Panc1 (cell line): ENCODE measurements around the gene PPA1. TPM values are rescaled to one million over a fixed set of nuclear protein-coding genes. Genes with fewer than 3 reads are reported as not detected.

Experiments
- ATAC-seq: fragments of 200-7000 bp; cut with Tn5 transposase; 2 replicates; pipeline ENCODE4 v1.9.1; 2020; ENCODE audit warnings: mild to moderate bottlenecking, moderate library complexity
- BruUV-seq: library from RNA; stranded (reverse); fragments of 400-500 nt; replicated peaks from 2 replicates; lab custom pipeline; 2021; lab: Mats Ljungman, UMichigan
- CTCF ChIA-PET: fragments of 300-600 bp; sonication (Branson Sonifier 250); formaldehyde crosslinking; loops from one replicate; lab custom pipeline; 2022; ENCODE audit warnings: antibody characterized with exemption; lab: Charles Lee
- POLR2A ChIA-PET: fragments of 300-600 bp; sonication (Branson Sonifier 250); formaldehyde crosslinking; loops from one replicate; lab custom pipeline; 2022; ENCODE audit warnings: antibody characterized with exemption; lab: Charles Lee
- DNase-seq: peaks from one replicate; pipeline ENCODE4 v3.0.0-alpha.2; 2010; ENCODE audit warnings: low read depth, low spot score
- H3K27ac ChIP-seq: 2 replicates; pipeline ENCODE4 v1.5.1; 2011; ENCODE audit warnings: mild to moderate bottlenecking, low read length, inconsistent platforms
- H3K27me3 ChIP-seq: fragments of 200-500 bp; sonication (Bioruptor generic); 2 replicates; pipeline ENCODE4 v1.6.0; 2014; ENCODE audit warnings: low read length, inconsistent platforms; ENCODE audit not compliant: control insufficient read depth, insufficient read depth
- H3K36me3 ChIP-seq: fragments of 200-500 bp; sonication (Bioruptor generic); 2 replicates; pipeline ENCODE4 v1.5.1; 2014; ENCODE audit warnings: inconsistent platforms, mild to moderate bottlenecking, low read length, moderate library complexity; ENCODE audit not compliant: control insufficient read depth, insufficient read depth
- H3K4me1 ChIP-seq: 2 replicates; pipeline ENCODE4 v1.5.1; 2011; ENCODE audit warnings: inconsistent platforms, mild to moderate bottlenecking, low read length, moderate library complexity; ENCODE audit not compliant: control insufficient read depth, insufficient read depth
- H3K4me3 ChIP-seq, 2 experiments: 2 replicates each; pipeline ENCODE4 v1.5.1; 2011 to 2012; ENCODE audit warnings: low read depth in 2 of 2, low read length in 2 of 2, mild to moderate bottlenecking in 2 of 2, inconsistent platforms in 1 of 2, moderate library complexity in 1 of 2
- H3K9me3 ChIP-seq: fragments of 200-500 bp; sonication (Bioruptor generic); 2 replicates; pipeline ENCODE4 v1.5.1; 2014; ENCODE audit warnings: low read depth, mild to moderate bottlenecking, inconsistent platforms, low read length, moderate library complexity; ENCODE audit not compliant: control insufficient read depth, insufficient read depth
- POLR2AphosphoS5 ChIP-seq: IDR thresholded peaks from 2 replicates; pipeline ENCODE4 v1.6.1; 2012; ENCODE audit warnings: mild to moderate bottlenecking, low read depth, low read length, moderate library complexity
- SIN3A ChIP-seq: IDR thresholded peaks from 2 replicates; pipeline ENCODE4 v1.6.1; 2012; ENCODE audit warnings: low read depth, mild to moderate bottlenecking, low read length, moderate library complexity, borderline replicate concordance; ENCODE audit not compliant: insufficient read depth
- TCF7L2 ChIP-seq: IDR thresholded peaks from 2 replicates; pipeline ENCODE4 v1.6.1; 2011; ENCODE audit warnings: mild to moderate bottlenecking, low read depth, low read length, inconsistent platforms
- in situ Hi-C: cut with HindIII; loops from 2 replicates; pipeline ENCODE4 v1.10.0; 2016; ENCODE audit warnings: low sequenced_read_pairs, low pct_unique_long_range_greater_than_20kb
- intact Hi-C: fragments of 100-400 bp; cut with micrococcal nuclease; formaldehyde crosslinking; loops from one replicate; pipeline ENCODE4 v1.10.0; 2022; ENCODE audit not compliant: unreplicated experiment
- total RNA-seq: library from RNA; stranded (reverse); gene quantifications from one replicate; pipeline ENCODE4 v1.2.1, GENCODE V29; 2021; ENCODE audit not compliant: unreplicated experiment
- TF ChIP-seq, protein P1 (sequence below): fragments of 450-650 bp; IDR thresholded peaks from 2 replicates; pipeline ENCODE4 v1.5.1; 2017; ENCODE audit warnings: mild to moderate bottlenecking
- TF ChIP-seq, protein P2 (sequence below), 2 experiments: IDR thresholded peaks; 2 replicates each; pipeline ENCODE4 v1.6.1; 2011 to 2012; ENCODE audit warnings: low read depth in 2 of 2, control low read depth in 1 of 2, low read length in 1 of 2, mild to moderate bottlenecking in 1 of 2, moderate library complexity in 1 of 2; ENCODE audit not compliant: insufficient read depth in 1 of 2

PPA1 gene
- total RNA-seq, 1 experiment from 2014 or later = 174 TPM

DNA sequence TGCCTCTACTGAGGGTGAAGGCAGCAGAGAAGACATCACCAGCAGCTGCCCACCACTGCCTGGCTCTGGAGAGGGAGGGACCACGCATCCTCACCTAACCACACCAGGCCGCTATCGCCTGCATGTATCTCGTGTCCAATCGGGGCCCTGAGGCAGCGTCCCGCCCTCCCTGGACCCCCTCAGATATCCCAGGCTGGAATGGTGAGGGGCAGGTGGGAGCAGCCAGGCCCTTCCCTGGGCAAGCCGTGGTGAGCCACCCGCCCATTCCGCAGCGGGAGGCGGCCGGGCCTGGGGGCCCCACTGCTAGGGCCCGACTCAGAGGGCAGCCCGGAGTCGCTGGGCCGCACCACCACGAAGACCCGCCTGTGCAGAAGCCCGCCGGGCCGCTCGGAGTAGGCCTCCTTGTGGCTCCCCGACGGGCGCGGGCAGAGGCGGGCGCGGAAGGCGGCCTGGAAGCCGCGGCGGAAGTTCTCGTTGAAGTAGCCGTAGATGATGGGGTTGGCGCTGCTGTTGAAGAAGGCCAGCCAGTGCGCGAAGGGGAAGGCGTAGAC lies 21.6 kb upstream of the PPA1 start:
- ATAC-seq = no peak
- BruUV-seq = no TSS peak

DNA sequence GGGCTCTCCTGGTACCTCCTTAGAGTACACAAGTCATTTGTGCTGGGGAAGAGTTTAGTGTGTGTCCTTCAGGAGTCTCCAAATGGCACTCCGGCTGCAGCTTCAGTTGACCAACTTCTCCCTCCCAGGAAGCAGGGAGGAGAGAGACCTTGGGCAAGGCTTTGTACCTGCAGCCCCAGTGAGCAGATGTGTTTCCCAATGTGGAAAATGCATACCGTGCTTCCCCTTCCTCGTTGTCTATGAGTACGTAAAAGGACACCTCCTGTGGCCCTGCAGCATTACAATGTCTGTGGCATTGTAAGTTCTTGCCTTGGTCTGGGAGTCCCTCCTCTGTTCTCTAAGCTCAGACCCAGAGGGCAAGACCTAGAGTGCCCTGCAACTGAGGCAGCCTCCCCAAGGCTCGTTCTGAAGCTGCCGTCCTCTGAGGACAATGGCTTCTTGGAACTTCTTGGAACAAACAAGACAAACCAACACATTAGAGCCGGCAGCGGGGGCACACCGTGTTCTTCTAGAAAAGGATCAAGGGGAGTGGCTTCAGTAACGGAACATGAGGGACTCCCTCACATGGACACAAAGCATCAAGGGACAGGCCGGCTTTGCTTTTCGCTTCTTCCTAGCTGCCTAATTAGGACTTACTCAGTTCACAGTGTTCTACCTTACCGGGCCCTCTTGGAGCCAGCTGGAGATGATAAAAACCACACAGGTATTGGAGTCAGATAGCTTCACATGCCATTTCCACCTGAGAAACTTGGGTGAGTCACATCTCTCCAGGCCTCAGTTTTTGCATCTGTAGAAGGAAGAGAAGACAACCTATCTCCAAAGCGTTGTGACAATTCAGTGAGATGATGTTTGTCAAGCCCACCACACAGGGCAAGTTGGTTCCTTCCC lies 20.9 kb upstream of the PPA1 start:
- H3K4me3 ChIP-seq = no peak overlapping the region
- no TSS peak for BruUV-seq
- intact Hi-C loops = no loop called here
- ATAC-seq = no peak
- DNase-seq = no peak
- no peaks in the 10 kb centered on the region for H3K9me3 ChIP-seq
- no peak for TF ChIP-seq POLR2AphosphoS5
- TF ChIP-seq, protein P1, sequence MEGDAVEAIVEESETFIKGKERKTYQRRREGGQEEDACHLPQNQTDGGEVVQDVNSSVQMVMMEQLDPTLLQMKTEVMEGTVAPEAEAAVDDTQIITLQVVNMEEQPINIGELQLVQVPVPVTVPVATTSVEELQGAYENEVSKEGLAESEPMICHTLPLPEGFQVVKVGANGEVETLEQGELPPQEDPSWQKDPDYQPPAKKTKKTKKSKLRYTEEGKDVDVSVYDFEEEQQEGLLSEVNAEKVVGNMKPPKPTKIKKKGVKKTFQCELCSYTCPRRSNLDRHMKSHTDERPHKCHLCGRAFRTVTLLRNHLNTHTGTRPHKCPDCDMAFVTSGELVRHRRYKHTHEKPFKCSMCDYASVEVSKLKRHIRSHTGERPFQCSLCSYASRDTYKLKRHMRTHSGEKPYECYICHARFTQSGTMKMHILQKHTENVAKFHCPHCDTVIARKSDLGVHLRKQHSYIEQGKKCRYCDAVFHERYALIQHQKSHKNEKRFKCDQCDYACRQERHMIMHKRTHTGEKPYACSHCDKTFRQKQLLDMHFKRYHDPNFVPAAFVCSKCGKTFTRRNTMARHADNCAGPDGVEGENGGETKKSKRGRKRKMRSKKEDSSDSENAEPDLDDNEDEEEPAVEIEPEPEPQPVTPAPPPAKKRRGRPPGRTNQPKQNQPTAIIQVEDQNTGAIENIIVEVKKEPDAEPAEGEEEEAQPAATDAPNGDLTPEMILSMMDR = no peak
- TF ChIP-seq, protein P2, sequence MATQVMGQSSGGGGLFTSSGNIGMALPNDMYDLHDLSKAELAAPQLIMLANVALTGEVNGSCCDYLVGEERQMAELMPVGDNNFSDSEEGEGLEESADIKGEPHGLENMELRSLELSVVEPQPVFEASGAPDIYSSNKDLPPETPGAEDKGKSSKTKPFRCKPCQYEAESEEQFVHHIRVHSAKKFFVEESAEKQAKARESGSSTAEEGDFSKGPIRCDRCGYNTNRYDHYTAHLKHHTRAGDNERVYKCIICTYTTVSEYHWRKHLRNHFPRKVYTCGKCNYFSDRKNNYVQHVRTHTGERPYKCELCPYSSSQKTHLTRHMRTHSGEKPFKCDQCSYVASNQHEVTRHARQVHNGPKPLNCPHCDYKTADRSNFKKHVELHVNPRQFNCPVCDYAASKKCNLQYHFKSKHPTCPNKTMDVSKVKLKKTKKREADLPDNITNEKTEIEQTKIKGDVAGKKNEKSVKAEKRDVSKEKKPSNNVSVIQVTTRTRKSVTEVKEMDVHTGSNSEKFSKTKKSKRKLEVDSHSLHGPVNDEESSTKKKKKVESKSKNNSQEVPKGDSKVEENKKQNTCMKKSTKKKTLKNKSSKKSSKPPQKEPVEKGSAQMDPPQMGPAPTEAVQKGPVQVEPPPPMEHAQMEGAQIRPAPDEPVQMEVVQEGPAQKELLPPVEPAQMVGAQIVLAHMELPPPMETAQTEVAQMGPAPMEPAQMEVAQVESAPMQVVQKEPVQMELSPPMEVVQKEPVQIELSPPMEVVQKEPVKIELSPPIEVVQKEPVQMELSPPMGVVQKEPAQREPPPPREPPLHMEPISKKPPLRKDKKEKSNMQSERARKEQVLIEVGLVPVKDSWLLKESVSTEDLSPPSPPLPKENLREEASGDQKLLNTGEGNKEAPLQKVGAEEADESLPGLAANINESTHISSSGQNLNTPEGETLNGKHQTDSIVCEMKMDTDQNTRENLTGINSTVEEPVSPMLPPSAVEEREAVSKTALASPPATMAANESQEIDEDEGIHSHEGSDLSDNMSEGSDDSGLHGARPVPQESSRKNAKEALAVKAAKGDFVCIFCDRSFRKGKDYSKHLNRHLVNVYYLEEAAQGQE (IDR thresholded peaks at IDR 0.05; ENCODE audit: insufficient read depth in 1 of 2, low read depth in 2 of 2, low read length in 1 of 2) = no peak
- TF ChIP-seq TCF7L2 = no peak
- no peak for TF ChIP-seq SIN3A
- H3K27ac ChIP-seq = no peak overlapping the region
- H3K36me3 ChIP-seq = no peaks in the 10 kb centered on the region
- peaks cover 30% of the 10 kb centered on the region for H3K4me1 ChIP-seq
- in situ Hi-C loops = no loop called here
- ChIA-PET POLR2A (no interaction called here), CTCF (interaction anchor here (0.8 kb wide), 1 partner anchor 107 kb away, joined by 4 read pairs; no protein-coding TSS in a partner anchor)
- no peaks in the 10 kb centered on the region for H3K27me3 ChIP-seq

More for the DNA sequence above, 21.6 kb upstream of the PPA1 start:
- in situ Hi-C loops (no loop called here), intact Hi-C loops (no loop called here)
- no peak for TF ChIP-seq SIN3A
- TF ChIP-seq POLR2AphosphoS5 = no peak
- TF ChIP-seq, protein P2 (IDR thresholded peaks at IDR 0.05; ENCODE audit: insufficient read depth in 1 of 2, low read depth in 2 of 2, low read length in 1 of 2) = no peak
- TF ChIP-seq, protein P1 = no peak
- no peak for TF ChIP-seq TCF7L2
- Histone ChIP-seq H3K4me1 (peaks cover 37% of the 10 kb centered on the region), H3K9me3 (no peaks in the 10 kb centered on the region), H3K27ac (no peak overlapping the region), H3K4me3 (no peak overlapping the region), H3K36me3 (no peaks in the 10 kb centered on the region), H3K27me3 (no peaks in the 10 kb centered on the region)
- ChIA-PET POLR2A (no interaction called here), CTCF (interaction anchor here (1.2 kb wide), 1 partner anchor 11 kb away, joined by 3 read pairs; no protein-coding TSS in a partner anchor)
- no peak for DNase-seq
